Kidney epithelial cell (primary cell): Measurements from ENCODE around the gene TSPAN11. TPM values are rescaled to one million over a fixed set of nuclear protein-coding genes. Genes with fewer than 3 reads are reported as not detected.

Experiments
- DNase-seq: peaks from one replicate; pipeline ENCODE4 v3.0.0-alpha.2; 2010; ENCODE audit warnings: low read depth
- H3K27me3 ChIP-seq: 2 replicates; pipeline ENCODE4 v1.6.0; 2011; ENCODE audit warnings: low read length; ENCODE audit not compliant: control insufficient read depth, insufficient read depth
- H3K36me3 ChIP-seq: 2 replicates; pipeline ENCODE4 v1.5.1; 2011; ENCODE audit warnings: low read length; ENCODE audit not compliant: control insufficient read depth, insufficient read depth
- H3K4me3 ChIP-seq: 2 replicates; pipeline ENCODE4 v1.5.1; 2011; ENCODE audit warnings: low read depth, mild to moderate bottlenecking, control low read depth, low read length
- CTCF ChIP-seq: IDR thresholded peaks from 2 replicates; pipeline ENCODE4 v1.5.1; 2011; ENCODE audit warnings: mild to moderate bottlenecking, moderate library complexity, low read length, control low read depth, inconsistent platforms; ENCODE audit not compliant: insufficient read depth, poor library complexity, severe bottlenecking
- total RNA-seq: library from RNA; depleted of rRNA; stranded (reverse); fragments of >200 nt; gene quantifications from 2 replicates; pipeline ENCODE4 v1.2.3, GENCODE V29; 2015

Gene TSPAN11
- total RNA-seq, 1 donor from 2014 or later = 5.2 TPM

- H3K27me3 ChIP-seq = no peaks in the 10 kb centered on the region
- no peak for DNase-seq
- no peak overlapping the region for H3K4me3 ChIP-seq
- no peak for TF ChIP-seq CTCF
- no peaks in the 10 kb centered on the region for H3K36me3 ChIP-seq
These were observed 64.2 kb downstream of the TSPAN11 start for GRCh38 chr12:30990776-30991175.

GRCh38 chr12:30991466-30991865 lies 64.9 kb downstream of the TSPAN11 start:
- no peak overlapping the region for H3K4me3 ChIP-seq
- no peaks in the 10 kb centered on the region for H3K36me3 ChIP-seq
- H3K27me3 ChIP-seq = no peaks in the 10 kb centered on the region
- DNase-seq = no peak
- no peak for TF ChIP-seq CTCF

GRCh38 chr12:30992381-30992780 lies 65.8 kb downstream of the TSPAN11 start:
- TF ChIP-seq CTCF = no peak
- Histone ChIP-seq H3K36me3 (no peaks in the 10 kb centered on the region), H3K4me3 (no peak overlapping the region), H3K27me3 (no peaks in the 10 kb centered on the region)
- DNase-seq = no peak

GRCh38 chr12:30993766-30994165 lies 67.2 kb downstream of the TSPAN11 start:
- no peak for TF ChIP-seq CTCF
- H3K36me3 ChIP-seq = no peaks in the 10 kb centered on the region

GRCh38 chr12:30994274-30994673 lies 67.7 kb downstream of the TSPAN11 start:
- no peak overlapping the region for H3K4me3 ChIP-seq
- no peaks in the 10 kb centered on the region for H3K27me3 ChIP-seq
- no peak for DNase-seq
- no peak for TF ChIP-seq CTCF
- no peaks in the 10 kb centered on the region for H3K36me3 ChIP-seq

More at GRCh38 chr12:30993766-30994165, 67.2 kb downstream of the TSPAN11 start:
- DNase-seq = no peak
- Histone ChIP-seq H3K4me3 (no peak overlapping the region), H3K27me3 (no peaks in the 10 kb centered on the region)

GRCh38 chr12:30996255-30996654 lies 69.7 kb downstream of the TSPAN11 start:
- DNase-seq = peak; percentile 48
- Histone ChIP-seq H3K36me3 (no peaks in the 10 kb centered on the region), H3K27me3 (no peaks in the 10 kb centered on the region), H3K4me3 (no peak overlapping the region)
- TF ChIP-seq CTCF = no peak
